ENCODE data around the gene IKBKG. TPM values are rescaled to one million over a fixed set of nuclear protein-coding genes. Genes with fewer than 3 reads are reported as not detected.

The IKBKG gene
- polyA plus RNA-seq, 4 donors = 17.7 to 34.9 (median 27.7) TPM

DNA sequence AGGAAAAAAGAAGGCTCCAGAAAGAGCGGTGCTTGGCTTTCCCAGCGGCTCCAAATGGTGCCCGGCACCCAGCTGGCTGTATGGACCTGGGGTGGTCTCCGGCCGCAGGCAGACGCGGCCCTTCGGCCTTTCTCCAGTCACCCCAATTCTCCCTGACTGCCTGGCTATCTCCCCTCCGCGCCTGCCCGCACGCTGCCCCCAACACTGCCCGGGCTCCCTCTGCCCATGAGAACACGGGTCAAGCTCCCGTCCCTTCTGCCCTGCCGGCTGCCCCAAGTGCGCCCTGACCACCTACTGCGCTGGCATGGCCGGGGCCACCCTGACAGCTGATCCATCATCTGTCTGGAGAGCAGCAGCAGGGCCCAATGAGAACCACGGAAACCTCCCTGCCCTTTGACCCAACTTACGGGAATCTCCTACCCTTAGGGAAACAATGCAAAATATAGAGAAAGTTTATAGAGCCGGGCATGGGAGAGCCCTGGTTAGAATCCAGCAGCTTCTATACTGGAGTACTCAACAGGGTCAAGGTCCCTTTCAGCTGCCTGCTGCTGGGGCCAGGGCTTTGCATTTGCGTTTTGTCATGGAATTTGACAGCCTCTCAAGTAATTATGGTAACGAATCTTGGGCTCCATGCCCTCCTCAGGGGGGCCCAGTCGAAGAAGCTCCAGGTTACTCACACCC lies 30.2 kb upstream of the IKBKG start:
- FAIRE-seq = no peak
- Histone ChIP-seq H3K27me3 (ENCODE audit: control insufficient read depth in 3 of 3, insufficient read depth in 3 of 3, low read length in 3 of 3) (no peaks in the 10 kb centered on the region), H3K4me1 (ENCODE audit: control insufficient read depth in 3 of 3, insufficient read depth in 2 of 3, low read depth in 1 of 3, low read length in 2 of 3) (peaks cover 0 to 20% (median 0%) of the 10 kb centered on the region in 3 donors), H3K9me3 (ENCODE audit: control insufficient read depth in 2 of 2, insufficient read depth in 1 of 2, low read depth in 1 of 2, low read length in 1 of 2) (no peaks in the 10 kb centered on the region), H3K36me3 (ENCODE audit: control insufficient read depth in 3 of 3, insufficient read depth in 2 of 3, low read depth in 1 of 3, low read length in 3 of 3) (peaks cover 0 to 13% (median 0%) of the 10 kb centered on the region in 3 donors), H3K27ac (ENCODE audit: low read depth in 1 of 3, low read length in 2 of 3) (peak overlapping the region; percentile 69 to 100 (median 98)), H3K4me3 (ENCODE audit: low read depth in 1 of 3, low read length in 3 of 3) (peak overlapping the region in 2 of 3 donors; percentile 6 to 61)
- 34 to 56% (median 37%) methylated on average over 25 of the region's 25 CpGs for WGBS, 3 donors
- DNase-seq = peak; percentile 51 to 58

DNA sequence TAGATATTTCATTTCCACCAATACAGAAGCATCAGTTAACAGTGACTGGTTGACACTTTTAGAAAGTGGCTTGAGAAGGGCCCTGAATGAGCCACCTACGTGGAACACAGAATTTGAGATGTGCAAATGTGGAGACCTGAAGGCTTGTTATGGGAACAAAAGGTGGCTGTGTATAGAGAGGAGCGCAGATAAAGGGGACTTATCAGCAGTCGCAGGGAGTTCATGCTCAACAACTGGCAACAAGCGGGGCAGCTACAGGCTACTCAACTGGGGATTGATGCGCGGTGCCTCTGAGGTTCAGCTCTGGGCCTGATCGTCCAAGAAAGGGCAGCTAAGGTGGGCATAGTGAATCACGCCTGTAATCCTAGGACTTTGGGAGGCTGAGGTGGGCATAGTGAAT lies 28.0 kb upstream of the IKBKG start:
- FAIRE-seq (no peak), DNase-seq (no peak)
- Histone ChIP-seq H3K27ac (ENCODE audit: low read depth in 1 of 3, low read length in 2 of 3) (no peak overlapping the region), H3K27me3 (ENCODE audit: control insufficient read depth in 3 of 3, insufficient read depth in 3 of 3, low read length in 3 of 3) (no peaks in the 10 kb centered on the region), H3K4me1 (ENCODE audit: control insufficient read depth in 3 of 3, insufficient read depth in 2 of 3, low read depth in 1 of 3, low read length in 2 of 3) (peaks cover 0 to 20% (median 0%) of the 10 kb centered on the region in 3 donors), H3K4me3 (ENCODE audit: low read depth in 1 of 3, low read length in 3 of 3) (no peak overlapping the region), H3K9me3 (ENCODE audit: control insufficient read depth in 2 of 2, insufficient read depth in 1 of 2, low read depth in 1 of 2, low read length in 1 of 2) (no peaks in the 10 kb centered on the region), H3K36me3 (ENCODE audit: control insufficient read depth in 3 of 3, insufficient read depth in 2 of 3, low read depth in 1 of 3, low read length in 3 of 3) (no peaks in the 10 kb centered on the region)
- WGBS, 3 donors = 89 to 95% (median 94%) methylated on average over 8 of the region's 8 CpGs

DNA sequence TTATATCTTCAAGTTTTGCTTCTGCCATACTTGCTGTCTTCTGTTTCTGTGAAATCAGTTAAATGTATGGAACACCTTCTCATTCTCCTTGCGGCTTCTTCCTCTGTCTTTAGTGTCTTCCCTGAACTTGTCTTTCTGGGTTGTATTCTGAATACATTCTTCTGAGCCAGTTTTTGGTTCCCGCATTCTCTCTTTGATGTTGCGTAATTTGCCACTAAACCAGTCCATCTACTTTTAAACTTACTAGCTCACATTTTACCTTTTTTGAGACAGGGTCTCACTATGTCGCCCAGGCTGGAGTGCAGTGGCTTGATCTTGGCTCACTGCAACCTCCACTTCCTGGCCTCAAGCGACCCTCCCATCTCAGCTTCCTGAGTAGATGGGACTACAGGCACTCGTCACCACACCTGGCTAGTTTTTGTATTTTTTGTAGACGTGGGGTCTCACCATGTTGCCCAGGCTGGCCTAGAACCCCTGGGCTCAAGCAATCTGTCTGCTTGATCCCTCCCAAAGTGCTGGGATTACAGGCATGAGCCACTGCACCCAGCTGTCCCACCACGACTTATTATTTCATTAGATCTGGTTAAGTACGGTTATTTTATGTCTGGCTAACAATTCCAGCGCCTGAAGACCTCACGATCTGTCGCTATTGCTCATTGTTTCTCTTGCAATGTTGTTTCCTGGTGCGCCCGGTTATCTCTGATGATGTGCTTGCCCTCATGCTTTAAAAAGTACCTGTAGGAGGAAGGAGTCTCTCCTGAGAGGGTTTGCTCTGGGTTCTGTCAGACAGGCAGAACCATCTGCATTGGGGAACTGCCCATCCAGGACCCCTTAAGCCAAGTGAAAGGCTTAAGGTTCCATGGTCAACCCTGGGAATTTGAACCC lies 21.6 kb upstream of the IKBKG start:
- H3K9me3 ChIP-seq (ENCODE audit: control insufficient read depth in 2 of 2, insufficient read depth in 1 of 2, low read depth in 1 of 2, low read length in 1 of 2) = no peaks in the 10 kb centered on the region
- no peaks in the 10 kb centered on the region for H3K27me3 ChIP-seq (ENCODE audit: control insufficient read depth in 3 of 3, insufficient read depth in 3 of 3, low read length in 3 of 3)
- no peak overlapping the region for H3K27ac ChIP-seq (ENCODE audit: low read depth in 1 of 3, low read length in 2 of 3)
- 78 to 85% (median 81%) methylated on average over 13 to 14 of the region's 14 CpGs for WGBS, 3 donors
- FAIRE-seq (no peak), DNase-seq (no peak)
- no peak overlapping the region for H3K4me3 ChIP-seq (ENCODE audit: low read depth in 1 of 3, low read length in 3 of 3)
- H3K36me3 ChIP-seq (ENCODE audit: control insufficient read depth in 3 of 3, insufficient read depth in 2 of 3, low read depth in 1 of 3, low read length in 3 of 3) = peaks cover 0 to 2% (median 0%) of the 10 kb centered on the region in 3 donors
- H3K4me1 ChIP-seq (ENCODE audit: control insufficient read depth in 3 of 3, insufficient read depth in 2 of 3, low read depth in 1 of 3, low read length in 2 of 3) = peaks cover 0 to 12% (median 0%) of the 10 kb centered on the region in 3 donors

DNA sequence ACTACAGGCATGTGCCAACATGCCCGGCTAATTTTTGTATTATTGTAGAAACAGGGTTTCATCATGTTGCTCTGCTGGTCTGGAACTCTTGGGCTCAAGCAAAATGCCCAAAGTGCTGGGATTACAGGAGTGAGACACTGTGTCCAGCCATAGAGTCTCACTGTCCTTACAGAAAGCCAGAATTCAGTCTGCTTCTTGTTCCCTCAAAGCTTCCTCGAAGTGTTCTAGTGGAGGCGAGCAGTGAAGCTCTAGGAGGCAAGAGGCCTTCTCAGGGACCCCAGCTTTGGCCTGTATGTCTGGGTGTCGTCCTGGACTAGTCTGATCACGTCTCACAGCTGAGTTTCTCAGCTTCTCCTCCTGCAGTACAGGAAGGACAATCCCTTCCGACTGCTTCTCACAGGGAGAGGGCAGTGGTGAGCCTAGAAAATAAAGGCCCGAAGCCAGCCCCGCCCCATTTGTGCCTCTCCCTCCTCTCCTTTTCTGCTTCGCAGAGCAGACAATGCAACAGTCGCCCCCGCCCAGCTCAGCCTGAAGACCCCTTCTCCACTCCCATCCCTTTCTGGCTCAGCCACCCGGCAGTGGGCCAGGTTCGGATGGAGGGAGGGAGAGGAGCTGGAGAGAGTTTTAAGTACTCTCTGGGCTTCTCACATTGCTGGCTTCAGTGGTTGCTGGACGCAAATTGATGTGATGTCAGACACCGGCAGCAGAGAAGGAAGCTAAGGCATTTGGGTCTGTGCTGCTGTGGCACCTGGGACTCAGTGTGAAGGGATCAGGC lies 20.3 kb upstream of the IKBKG start:
- peaks cover 0 to 20% (median 0%) of the 10 kb centered on the region in 3 donors for H3K4me1 ChIP-seq (ENCODE audit: control insufficient read depth in 3 of 3, insufficient read depth in 2 of 3, low read depth in 1 of 3, low read length in 2 of 3)
- H3K4me3 ChIP-seq (ENCODE audit: low read depth in 1 of 3, low read length in 3 of 3) = peak overlapping the region in 1 of 3 donors; percentile 37
- peaks cover 0 to 5% (median 0%) of the 10 kb centered on the region in 3 donors for H3K36me3 ChIP-seq (ENCODE audit: control insufficient read depth in 3 of 3, insufficient read depth in 2 of 3, low read depth in 1 of 3, low read length in 3 of 3)
- FAIRE-seq (no peak), DNase-seq (peak; percentile 80 to 82)
- WGBS, 3 donors = 7 to 28% (median 10%) methylated on average over 13 to 15 of the region's 15 CpGs
- peak overlapping the region in 2 of 3 donors; percentile 74 to 82 for H3K27ac ChIP-seq (ENCODE audit: low read depth in 1 of 3, low read length in 2 of 3)
- H3K9me3 ChIP-seq (ENCODE audit: control insufficient read depth in 2 of 2, insufficient read depth in 1 of 2, low read depth in 1 of 2, low read length in 1 of 2) = no peaks in the 10 kb centered on the region
- H3K27me3 ChIP-seq (ENCODE audit: control insufficient read depth in 3 of 3, insufficient read depth in 3 of 3, low read length in 3 of 3) = no peaks in the 10 kb centered on the region

DNA sequence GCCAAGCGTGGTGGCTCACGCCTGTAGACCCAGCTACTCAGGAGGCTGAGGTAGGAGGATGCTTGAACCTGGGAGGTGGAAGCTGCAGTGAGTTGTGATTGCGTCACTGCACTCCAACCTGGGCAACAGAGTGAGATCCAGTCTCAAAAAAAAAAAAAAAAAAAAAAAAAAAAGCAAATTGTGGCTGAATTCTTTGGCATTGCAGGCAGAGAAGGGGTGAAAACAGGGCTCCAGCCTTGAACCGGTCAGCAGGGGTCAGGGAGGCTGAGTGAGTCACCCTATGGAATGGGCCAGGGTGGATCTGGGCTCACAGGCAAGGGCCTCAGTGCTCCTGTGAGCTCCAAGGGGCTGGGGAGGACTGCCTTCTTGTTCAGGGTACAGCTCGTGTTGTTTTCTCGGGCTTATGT lies 18.2 kb upstream of the IKBKG start:
- WGBS, 3 donors = 69 to 86% (median 83%) methylated on average over 3 to 6 of the region's 6 CpGs
- H3K4me3 ChIP-seq (ENCODE audit: low read depth in 1 of 3, low read length in 3 of 3) = no peak overlapping the region
- no peaks in the 10 kb centered on the region for H3K27me3 ChIP-seq (ENCODE audit: control insufficient read depth in 3 of 3, insufficient read depth in 3 of 3, low read length in 3 of 3)
- H3K27ac ChIP-seq (ENCODE audit: low read depth in 1 of 3, low read length in 2 of 3) = no peak overlapping the region
- H3K9me3 ChIP-seq (ENCODE audit: control insufficient read depth in 2 of 2, insufficient read depth in 1 of 2, low read depth in 1 of 2, low read length in 1 of 2) = no peaks in the 10 kb centered on the region
- FAIRE-seq (no peak), DNase-seq (no peak)
- H3K36me3 ChIP-seq (ENCODE audit: control insufficient read depth in 3 of 3, insufficient read depth in 2 of 3, low read depth in 1 of 3, low read length in 3 of 3) = peaks cover 0 to 26% (median 0%) of the 10 kb centered on the region in 3 donors
- peaks cover 0 to 20% (median 0%) of the 10 kb centered on the region in 3 donors for H3K4me1 ChIP-seq (ENCODE audit: control insufficient read depth in 3 of 3, insufficient read depth in 2 of 3, low read depth in 1 of 3, low read length in 2 of 3)

DNA sequence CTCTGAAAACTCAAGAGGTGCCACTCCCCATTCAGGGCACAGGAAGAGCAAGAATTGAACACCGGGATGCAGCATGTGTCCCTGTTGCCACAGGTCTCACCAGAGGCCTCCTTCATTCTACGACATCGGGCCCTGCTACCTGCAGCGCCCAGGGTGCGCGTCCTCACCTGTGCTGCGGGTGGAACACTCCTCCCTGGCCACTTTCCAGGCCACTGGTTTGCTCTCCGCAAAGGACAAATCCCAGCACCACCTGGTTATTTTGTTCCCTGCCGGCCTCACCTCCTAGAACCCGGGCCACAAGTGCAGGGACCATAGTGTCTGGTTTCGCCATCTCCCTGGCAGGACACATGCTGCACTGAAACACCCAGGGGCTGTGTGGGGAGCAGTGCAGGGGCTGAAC lies 17.1 kb upstream of the IKBKG start:
- FAIRE-seq (no peak), DNase-seq (no peak)
- Histone ChIP-seq H3K9me3 (ENCODE audit: control insufficient read depth in 2 of 2, insufficient read depth in 1 of 2, low read depth in 1 of 2, low read length in 1 of 2) (no peaks in the 10 kb centered on the region), H3K27me3 (ENCODE audit: control insufficient read depth in 3 of 3, insufficient read depth in 3 of 3, low read length in 3 of 3) (no peaks in the 10 kb centered on the region), H3K4me1 (ENCODE audit: control insufficient read depth in 3 of 3, insufficient read depth in 2 of 3, low read depth in 1 of 3, low read length in 2 of 3) (peaks cover 0 to 23% (median 0%) of the 10 kb centered on the region in 3 donors), H3K27ac (ENCODE audit: low read depth in 1 of 3, low read length in 2 of 3) (no peak overlapping the region), H3K4me3 (ENCODE audit: low read depth in 1 of 3, low read length in 3 of 3) (no peak overlapping the region), H3K36me3 (ENCODE audit: control insufficient read depth in 3 of 3, insufficient read depth in 2 of 3, low read depth in 1 of 3, low read length in 3 of 3) (peaks cover 0 to 35% (median 0%) of the 10 kb centered on the region in 3 donors)
- 58 to 81% (median 63%) methylated on average over 4 to 11 of the region's 11 CpGs for WGBS, 3 donors

DNA sequence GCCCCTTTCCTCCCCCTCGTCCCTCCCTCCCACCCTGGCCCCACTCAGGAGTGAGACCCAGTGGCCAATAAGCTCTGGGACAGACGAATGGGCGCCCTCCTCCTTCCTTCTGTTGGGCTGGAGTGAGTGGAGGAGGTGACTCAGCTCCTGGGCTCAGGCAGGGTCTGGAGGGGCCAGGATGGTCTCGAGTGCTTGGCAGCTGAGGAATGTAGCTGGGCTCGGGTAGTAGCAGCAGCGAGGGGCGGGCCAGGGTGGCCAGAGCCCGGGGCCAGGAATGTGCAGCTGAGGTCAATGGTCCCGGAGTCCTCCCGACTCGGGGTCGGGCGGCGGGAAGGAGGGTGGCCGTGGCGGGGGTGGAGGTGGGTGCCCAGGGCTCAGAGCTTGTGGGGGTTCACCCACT lies 15.8 kb upstream of the IKBKG start:
- H3K4me3 ChIP-seq (ENCODE audit: low read depth in 1 of 3, low read length in 3 of 3) = no peak overlapping the region
- no peaks in the 10 kb centered on the region for H3K9me3 ChIP-seq (ENCODE audit: control insufficient read depth in 2 of 2, insufficient read depth in 1 of 2, low read depth in 1 of 2, low read length in 1 of 2)
- DNase-seq (no peak), FAIRE-seq (no peak)
- peaks cover 0 to 41% (median 0%) of the 10 kb centered on the region in 3 donors for H3K36me3 ChIP-seq (ENCODE audit: control insufficient read depth in 3 of 3, insufficient read depth in 2 of 3, low read depth in 1 of 3, low read length in 3 of 3)
- peak overlapping the region in 1 of 3 donors; percentile 44 for H3K27ac ChIP-seq (ENCODE audit: low read depth in 1 of 3, low read length in 2 of 3)
- no peaks in the 10 kb centered on the region for H3K27me3 ChIP-seq (ENCODE audit: control insufficient read depth in 3 of 3, insufficient read depth in 3 of 3, low read length in 3 of 3)
- WGBS, 3 donors = 75 to 93% (median 81%) methylated on average over 4 to 16 of the region's 16 CpGs
- peaks cover 0 to 23% (median 0%) of the 10 kb centered on the region in 3 donors for H3K4me1 ChIP-seq (ENCODE audit: control insufficient read depth in 3 of 3, insufficient read depth in 2 of 3, low read depth in 1 of 3, low read length in 2 of 3)

DNA sequence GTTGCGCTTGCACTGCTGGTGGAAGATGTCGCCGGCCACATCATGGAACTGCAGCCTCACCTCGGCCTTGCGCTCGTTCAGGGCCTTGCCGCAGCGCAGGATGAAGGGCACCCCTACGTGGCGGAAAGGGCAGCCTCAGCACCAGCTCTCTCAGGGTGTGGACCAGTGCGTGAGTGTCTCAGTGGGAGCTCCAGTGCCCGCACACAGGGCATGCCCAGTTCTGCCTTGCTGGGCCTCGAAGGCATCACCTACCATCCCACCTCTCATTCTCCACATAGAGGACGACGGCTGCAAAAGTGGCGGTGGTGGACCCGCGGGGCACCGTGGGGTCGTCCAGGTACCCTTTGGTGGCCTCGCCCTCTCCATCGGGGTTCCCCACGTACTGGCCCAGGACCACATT lies 14.7 kb upstream of the IKBKG start:
- peaks cover 0 to 16% (median 0%) of the 10 kb centered on the region in 3 donors for H3K4me1 ChIP-seq (ENCODE audit: control insufficient read depth in 3 of 3, insufficient read depth in 2 of 3, low read depth in 1 of 3, low read length in 2 of 3)
- H3K27ac ChIP-seq (ENCODE audit: low read depth in 1 of 3, low read length in 2 of 3) = no peak overlapping the region
- 93 to 95% (median 95%) methylated on average over 21 to 23 of the region's 23 CpGs for WGBS, 3 donors
- no peak for FAIRE-seq
- no peaks in the 10 kb centered on the region for H3K9me3 ChIP-seq (ENCODE audit: control insufficient read depth in 2 of 2, insufficient read depth in 1 of 2, low read depth in 1 of 2, low read length in 1 of 2)
- H3K36me3 ChIP-seq (ENCODE audit: control insufficient read depth in 3 of 3, insufficient read depth in 2 of 3, low read depth in 1 of 3, low read length in 3 of 3) = peaks cover 0 to 41% (median 0%) of the 10 kb centered on the region in 3 donors
- no peaks in the 10 kb centered on the region for H3K27me3 ChIP-seq (ENCODE audit: control insufficient read depth in 3 of 3, insufficient read depth in 3 of 3, low read length in 3 of 3)
- DNase-seq = no peak
- H3K4me3 ChIP-seq (ENCODE audit: low read depth in 1 of 3, low read length in 3 of 3) = no peak overlapping the region

Data from small intestine (tissue), 7 donors.